Measurements from ENCODE around the gene ZNF628.

The ZNF628 gene

GRCh38 chr19:55516878-55517620 lies 40.6 kb downstream of the ZNF628 start (continued):
- TF ChIP-seq ZNF394 (tag by site-specific recombination; IDR thresholded peaks at IDR 0.05; ENCODE audit: borderline replicate concordance) (no peak), ZNF645 (tag by site-specific recombination; IDR thresholded peaks at IDR 0.05) (no peak), ZNF16 (tag by site-specific recombination; IDR thresholded peaks at IDR 0.05; ENCODE audit: low read depth) (no peak), ZNF623 (tag by site-specific recombination; IDR thresholded peaks at IDR 0.05) (no peak), ZNF292 (tag by site-specific recombination; IDR thresholded peaks at IDR 0.05; ENCODE audit: borderline replicate concordance, low read depth) (no peak), ZNF639 (tag by site-specific recombination; IDR thresholded peaks at IDR 0.05) (no peak), ZFP69B (tag by site-specific recombination; IDR thresholded peaks at IDR 0.05) (no peak), ZNF366 (tag by site-specific recombination; conservative IDR thresholded peaks at IDR 0.05) (peak; percentile 71), HOXD13 (CRISPR knock-in tag; IDR thresholded peaks at IDR 0.05; ENCODE audit: borderline replicate concordance) (no peak), ZNF391 (tag by site-specific recombination; IDR thresholded peaks at IDR 0.05; ENCODE audit: borderline replicate concordance, low read depth) (peak; percentile 60; the same call in 1 of the 2 replicates), SP3 (tag by site-specific recombination; IDR thresholded peaks at IDR 0.05) (peak; percentile 86), ZNF837 (tag by site-specific recombination; IDR thresholded peaks at IDR 0.05) (no peak), ZBTB20 (tag by site-specific recombination; IDR thresholded peaks at IDR 0.05) (no peak), TRIM28 (IDR thresholded peaks at IDR 0.05; ENCODE audit: borderline replicate concordance, low read length) (no peak), SP7 (tag by site-specific recombination; IDR thresholded peaks at IDR 0.05) (peak; percentile 58; the same call in 1 of the 2 replicates), ZNF501 (tag by site-specific recombination; IDR thresholded peaks at IDR 0.05) (peak; percentile 53), BCL11A (tag by site-specific recombination; IDR thresholded peaks at IDR 0.05; ENCODE audit: low read depth) (peak; percentile 99), ZNF514 (tag by site-specific recombination; IDR thresholded peaks at IDR 0.05) (no peak), ZNF549 (tag by site-specific recombination; IDR thresholded peaks at IDR 0.05) (no peak), ZNF140 (tag by site-specific recombination; IDR thresholded peaks at IDR 0.05) (no peak), ZBTB6 (tag by site-specific recombination; IDR thresholded peaks at IDR 0.05) (no peak), ZNF404 (tag by site-specific recombination; IDR thresholded peaks at IDR 0.05) (no peak), ZNF10 (tag by site-specific recombination; IDR thresholded peaks at IDR 0.05) (no peak), ZNF175 (tag by site-specific recombination; IDR thresholded peaks at IDR 0.05) (no peak), ZNF274 (IDR thresholded peaks at IDR 0.05; ENCODE audit: low read length) (no peak), ZNF274 (tag by site-specific recombination; IDR thresholded peaks at IDR 0.05; ENCODE audit: borderline replicate concordance) (no peak), ZNF777 (tag by site-specific recombination; IDR thresholded peaks at IDR 0.05; ENCODE audit: borderline replicate concordance) (no peak; the same call in 1 of the 2 replicates), ZNF133 (tag by site-specific recombination; IDR thresholded peaks at IDR 0.05) (no peak), GFI1B (tag by site-specific recombination; IDR thresholded peaks at IDR 0.05) (no peak), EGR2 (tag by site-specific recombination; IDR thresholded peaks at IDR 0.05; ENCODE audit: low read depth) (peak; percentile 69), ZNF585B (tag by site-specific recombination; IDR thresholded peaks at IDR 0.05) (no peak)
- TF ChIP-seq, protein P1, sequence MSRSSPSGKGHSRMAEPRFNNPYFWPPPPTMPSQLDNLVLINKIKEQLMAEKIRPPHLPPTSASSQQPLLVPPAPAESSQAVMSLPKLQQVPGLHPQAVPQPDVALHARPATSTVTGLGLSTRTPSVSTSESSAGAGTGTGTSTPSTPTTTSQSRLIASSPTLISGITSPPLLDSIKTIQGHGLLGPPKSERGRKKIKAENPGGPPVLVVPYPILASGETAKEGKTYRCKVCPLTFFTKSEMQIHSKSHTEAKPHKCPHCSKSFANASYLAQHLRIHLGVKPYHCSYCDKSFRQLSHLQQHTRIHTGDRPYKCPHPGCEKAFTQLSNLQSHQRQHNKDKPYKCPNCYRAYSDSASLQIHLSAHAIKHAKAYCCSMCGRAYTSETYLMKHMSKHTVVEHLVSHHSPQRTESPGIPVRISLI (tag by site-specific recombination; IDR thresholded peaks at IDR 0.05), result no peak
- TF ChIP-seq, protein P2, sequence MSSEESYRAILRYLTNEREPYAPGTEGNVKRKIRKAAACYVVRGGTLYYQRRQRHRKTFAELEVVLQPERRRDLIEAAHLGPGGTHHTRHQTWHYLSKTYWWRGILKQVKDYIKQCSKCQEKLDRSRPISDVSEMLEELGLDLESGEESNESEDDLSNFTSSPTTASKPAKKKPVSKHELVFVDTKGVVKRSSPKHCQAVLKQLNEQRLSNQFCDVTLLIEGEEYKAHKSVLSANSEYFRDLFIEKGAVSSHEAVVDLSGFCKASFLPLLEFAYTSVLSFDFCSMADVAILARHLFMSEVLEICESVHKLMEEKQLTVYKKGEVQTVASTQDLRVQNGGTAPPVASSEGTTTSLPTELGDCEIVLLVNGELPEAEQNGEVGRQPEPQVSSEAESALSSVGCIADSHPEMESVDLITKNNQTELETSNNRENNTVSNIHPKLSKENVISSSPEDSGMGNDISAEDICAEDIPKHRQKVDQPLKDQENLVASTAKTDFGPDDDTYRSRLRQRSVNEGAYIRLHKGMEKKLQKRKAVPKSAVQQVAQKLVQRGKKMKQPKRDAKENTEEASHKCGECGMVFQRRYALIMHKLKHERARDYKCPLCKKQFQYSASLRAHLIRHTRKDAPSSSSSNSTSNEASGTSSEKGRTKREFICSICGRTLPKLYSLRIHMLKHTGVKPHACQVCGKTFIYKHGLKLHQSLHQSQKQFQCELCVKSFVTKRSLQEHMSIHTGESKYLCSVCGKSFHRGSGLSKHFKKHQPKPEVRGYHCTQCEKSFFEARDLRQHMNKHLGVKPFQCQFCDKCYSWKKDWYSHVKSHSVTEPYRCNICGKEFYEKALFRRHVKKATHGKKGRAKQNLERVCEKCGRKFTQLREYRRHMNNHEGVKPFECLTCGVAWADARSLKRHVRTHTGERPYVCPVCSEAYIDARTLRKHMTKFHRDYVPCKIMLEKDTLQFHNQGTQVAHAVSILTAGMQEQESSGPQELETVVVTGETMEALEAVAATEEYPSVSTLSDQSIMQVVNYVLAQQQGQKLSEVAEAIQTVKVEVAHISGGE (tag by site-specific recombination; conservative IDR thresholded peaks at IDR 0.05; ENCODE audit: low read depth), result peak; percentile 46; the same call in 1 of the 2 replicates

Data from HEK293 (cell line).